ENCODE measurements around the gene PRKRIP1. TPM values are rescaled to one million over a fixed set of nuclear protein-coding genes. Genes with fewer than 3 reads are reported as not detected.

The PRKRIP1 gene
- total RNA-seq, 1 experiment from 2014 or later, result 32.1 TPM

Other genes with a start within 250 kb of the PRKRIP1 start
- gene SH2B2, start 109.5 kb upstream of the PRKRIP1 start, total RNA-seq (2014; rRNA removed), result 11.9 and 25.8 TPM in 2 replicates
- not detected in 2 replicates for gene SPDYE6, start 39.9 kb upstream of the PRKRIP1 start, total RNA-seq (2014; rRNA removed)
- gene ORAI2, start 37.2 kb downstream of the PRKRIP1 start, total RNA-seq (2014; rRNA removed), result 69.7 and 86.8 TPM in 2 replicates
- 20.4 and 25.5 TPM in 2 replicates for gene ALKBH4, start 68.5 kb downstream of the PRKRIP1 start, total RNA-seq (2014; rRNA removed)
- gene LRWD1, start 68.6 kb downstream of the PRKRIP1 start, total RNA-seq (2014; rRNA removed), result 58.7 and 79.6 TPM in 2 replicates
- 25.1 and 42.8 TPM in 2 replicates for gene POLR2J, start 82.6 kb downstream of the PRKRIP1 start, total RNA-seq (2014; rRNA removed)
- 0.40 and 1.2 TPM in 2 replicates for gene RASA4B, start 121.4 kb downstream of the PRKRIP1 start, total RNA-seq (2014; rRNA removed)
- 1.0 and 4.3 TPM in 2 replicates for gene UPK3BL2, start 147.3 kb downstream of the PRKRIP1 start, total RNA-seq (2014; rRNA removed)
- gene SPDYE2, start 154.9 kb downstream of the PRKRIP1 start, total RNA-seq (2014; rRNA removed), result not detected in 2 replicates
- gene POLR2J3, start 176.2 kb downstream of the PRKRIP1 start, total RNA-seq (2014; rRNA removed), result 18.5 and 24.8 TPM in 2 replicates
- 1.0 and 4.4 TPM in 2 replicates for gene RASA4, start 220.4 kb downstream of the PRKRIP1 start, total RNA-seq (2014; rRNA removed)
- 20.1 and 21.9 TPM in 2 replicates for gene UPK3BL1, start 246.4 kb downstream of the PRKRIP1 start, total RNA-seq (2014; rRNA removed)

Measured in LHCN-M2 (cell line).